ENCODE data around the gene DNAI1. TPM values are rescaled to one million over a fixed set of nuclear protein-coding genes. Genes with fewer than 3 reads are reported as not detected.
"Not testable (repeated sequence)": the region's sequence is repeated elsewhere in the genome, so short reads cannot be mapped to it uniquely, and the experiment has no call there.

Gene DNAI1
- total RNA-seq, 1 experiment from 2014 or later, result 0.52 TPM

DNA sequence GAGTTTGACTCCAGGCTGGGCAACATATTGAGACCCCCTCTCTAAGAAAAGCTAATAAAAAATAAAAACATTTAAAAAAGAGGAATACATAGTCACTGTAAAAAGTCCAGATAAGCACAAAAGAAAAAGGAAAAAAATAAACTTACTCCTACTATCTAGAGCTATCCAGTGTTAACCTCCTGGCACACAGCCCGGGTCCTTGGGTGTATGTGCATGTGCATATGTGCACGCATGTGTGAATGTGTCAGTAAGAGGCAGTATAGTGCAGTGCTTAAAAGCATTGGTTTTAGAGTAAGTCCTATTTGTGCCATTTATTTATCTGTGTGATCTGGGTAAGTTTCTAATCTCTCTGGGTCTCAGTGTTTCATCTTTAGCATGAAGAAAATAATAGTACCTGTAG, 26.9 kb upstream of the DNAI1 start:
- no TSS peak for BruUV-seq (replicated peaks)
- no peaks in the 10 kb centered on the region for H3K4me1 Mint-ChIP-seq (ENCODE audit: low read depth, unreplicated experiment)
- no peaks in the 10 kb centered on the region for H3K9me3 ChIP-seq
- H3K27ac Mint-ChIP-seq (ENCODE audit: unreplicated experiment), result no peak overlapping the region
- H3K4me3 Mint-ChIP-seq (ENCODE audit: unreplicated experiment), result no peak overlapping the region
- TF ChIP-seq, protein P1, sequence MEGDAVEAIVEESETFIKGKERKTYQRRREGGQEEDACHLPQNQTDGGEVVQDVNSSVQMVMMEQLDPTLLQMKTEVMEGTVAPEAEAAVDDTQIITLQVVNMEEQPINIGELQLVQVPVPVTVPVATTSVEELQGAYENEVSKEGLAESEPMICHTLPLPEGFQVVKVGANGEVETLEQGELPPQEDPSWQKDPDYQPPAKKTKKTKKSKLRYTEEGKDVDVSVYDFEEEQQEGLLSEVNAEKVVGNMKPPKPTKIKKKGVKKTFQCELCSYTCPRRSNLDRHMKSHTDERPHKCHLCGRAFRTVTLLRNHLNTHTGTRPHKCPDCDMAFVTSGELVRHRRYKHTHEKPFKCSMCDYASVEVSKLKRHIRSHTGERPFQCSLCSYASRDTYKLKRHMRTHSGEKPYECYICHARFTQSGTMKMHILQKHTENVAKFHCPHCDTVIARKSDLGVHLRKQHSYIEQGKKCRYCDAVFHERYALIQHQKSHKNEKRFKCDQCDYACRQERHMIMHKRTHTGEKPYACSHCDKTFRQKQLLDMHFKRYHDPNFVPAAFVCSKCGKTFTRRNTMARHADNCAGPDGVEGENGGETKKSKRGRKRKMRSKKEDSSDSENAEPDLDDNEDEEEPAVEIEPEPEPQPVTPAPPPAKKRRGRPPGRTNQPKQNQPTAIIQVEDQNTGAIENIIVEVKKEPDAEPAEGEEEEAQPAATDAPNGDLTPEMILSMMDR (IDR thresholded peaks at IDR 0.05; ENCODE audit: insufficient read depth in 1 of 2, low read depth in 1 of 2, low read length in 1 of 2, severe bottlenecking in 1 of 2, unreplicated experiment in 1 of 2), result no peak
- H3K36me3 ChIP-seq (ENCODE audit: control insufficient read depth, insufficient read depth, low read length), result no peaks in the 10 kb centered on the region
- no peak overlapping the region for H3K4me3 ChIP-seq (ENCODE audit: low read depth, low read length)
- H3K9me3 Mint-ChIP-seq (ENCODE audit: unreplicated experiment), result no peaks in the 10 kb centered on the region
- ChIA-PET POLR2A (no interaction called here), CTCF (interaction anchor here (1.0 to 1.4 kb wide), 2 partner anchors 28 to 160 kb away, joined by 3 to 4 read pairs; no protein-coding TSS in a partner anchor)
- H3K27me3 Mint-ChIP-seq (ENCODE audit: insufficient read depth, unreplicated experiment), result no peaks in the 10 kb centered on the region
- no peaks in the 10 kb centered on the region for H3K4me1 ChIP-seq
- DNase-seq, result no peak
- intact Hi-C loops (cut with micrococcal nuclease; ENCODE audit: unreplicated experiment), result no loop called here
- H3K36me3 Mint-ChIP-seq (ENCODE audit: insufficient read depth, unreplicated experiment), result no peaks in the 10 kb centered on the region
- H3K27me3 ChIP-seq (replicated peaks; ENCODE audit: control insufficient read depth, insufficient read depth, low read length), result no peaks in the 10 kb centered on the region

DNA sequence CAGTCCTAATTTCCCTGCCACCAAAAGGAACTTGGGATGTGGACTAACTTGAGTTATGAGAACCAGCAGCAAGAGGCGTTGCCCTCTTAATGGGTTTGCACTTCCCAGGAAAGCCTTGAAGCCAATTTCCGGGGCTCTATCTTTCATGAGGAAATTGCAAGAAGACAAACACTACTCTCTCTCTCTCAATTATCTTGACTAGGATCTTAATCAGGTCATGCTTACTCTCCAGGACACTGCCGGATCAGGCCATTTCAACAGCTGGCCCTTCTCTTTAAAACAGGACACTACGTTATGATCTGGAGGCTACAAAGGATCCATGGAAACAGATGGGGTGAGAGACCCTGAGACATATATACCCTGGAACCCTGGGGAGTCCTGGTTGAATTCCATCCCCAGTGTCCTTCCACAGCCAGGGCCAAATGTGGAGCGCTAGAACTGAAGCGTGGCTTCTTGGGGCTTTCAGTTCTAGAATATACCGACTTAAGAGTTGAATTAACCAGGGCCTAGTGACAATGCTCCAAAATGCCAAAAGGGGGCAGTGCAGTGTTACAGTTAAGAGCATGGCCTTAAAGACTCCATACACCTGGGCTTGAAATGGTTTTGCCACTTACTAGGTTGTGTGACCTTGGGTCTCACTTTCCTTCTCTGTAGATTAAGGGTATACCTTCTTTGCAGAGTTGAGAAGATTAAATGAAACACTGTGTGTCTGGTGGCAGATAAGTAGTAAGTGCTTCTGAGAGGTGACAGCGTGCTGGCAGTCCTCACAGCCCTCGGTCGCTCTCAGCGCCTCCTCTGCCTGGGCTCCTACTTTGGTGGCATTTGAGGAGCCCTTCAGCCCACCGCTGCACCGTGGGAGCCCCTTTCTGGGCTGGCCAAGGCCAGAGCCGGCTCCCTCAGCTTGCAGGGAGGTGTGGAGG, 21.3 kb upstream of the DNAI1 start:
- DNase-seq, result peak; percentile 54 to 65
- intact Hi-C loops (cut with micrococcal nuclease; ENCODE audit: unreplicated experiment), result loop anchor here (1.0 kb wide), 4 partner anchors 63 to 166 kb away; no protein-coding TSS in a partner anchor
- Mint-ChIP-seq H3K9me3 (ENCODE audit: unreplicated experiment) (no peaks in the 10 kb centered on the region), H3K36me3 (ENCODE audit: insufficient read depth, unreplicated experiment) (no peaks in the 10 kb centered on the region), H3K4me1 (ENCODE audit: low read depth, unreplicated experiment) (no peaks in the 10 kb centered on the region), H3K4me3 (ENCODE audit: unreplicated experiment) (no peak overlapping the region), H3K27ac (ENCODE audit: unreplicated experiment) (no peak overlapping the region), H3K27me3 (ENCODE audit: insufficient read depth, unreplicated experiment) (no peaks in the 10 kb centered on the region)
- POLR2A ChIA-PET, result no interaction called here
- no peaks in the 10 kb centered on the region for H3K27me3 ChIP-seq (replicated peaks; ENCODE audit: control insufficient read depth, insufficient read depth, low read length)
- no peaks in the 10 kb centered on the region for H3K36me3 ChIP-seq (ENCODE audit: control insufficient read depth, insufficient read depth, low read length)
- H3K4me1 ChIP-seq, result no peaks in the 10 kb centered on the region
- TF ChIP-seq, protein P1 (IDR thresholded peaks at IDR 0.05; ENCODE audit: insufficient read depth in 1 of 2, low read depth in 1 of 2, low read length in 1 of 2, severe bottlenecking in 1 of 2, unreplicated experiment in 1 of 2), result peak; percentile 67 to 69
- no TSS peak for BruUV-seq (replicated peaks)
- H3K9me3 ChIP-seq, result no peaks in the 10 kb centered on the region
- CTCF ChIA-PET, result interaction anchor here (1.1 kb wide), 1 partner anchor 154 kb away, joined by 3 read pairs; no protein-coding TSS in a partner anchor
- no peak overlapping the region for H3K4me3 ChIP-seq (ENCODE audit: low read depth, low read length)

DNA sequence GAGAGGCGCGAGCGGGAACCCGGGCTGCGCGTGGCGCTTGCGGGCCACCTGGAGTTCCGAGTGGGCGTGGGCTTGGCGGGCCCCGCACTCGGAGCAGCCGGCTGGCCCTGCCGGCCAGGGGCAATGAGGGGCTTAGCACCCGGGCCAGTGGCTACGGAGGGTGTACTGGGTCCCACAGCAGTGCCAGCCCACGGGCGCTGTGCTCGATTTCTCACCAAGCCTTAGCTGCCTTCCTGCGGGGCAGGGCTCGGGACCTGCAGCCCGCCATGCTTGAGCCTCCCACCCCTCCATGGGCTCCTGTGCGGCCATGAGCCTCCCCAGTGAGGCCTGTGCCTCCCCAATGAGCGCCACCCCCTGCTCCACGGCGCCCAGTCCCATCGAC, 20.7 kb upstream of the DNAI1 start:
- H3K27me3 ChIP-seq (replicated peaks; ENCODE audit: control insufficient read depth, insufficient read depth, low read length); POLR2A ChIA-PET; H3K4me1 Mint-ChIP-seq (ENCODE audit: low read depth, unreplicated experiment); CTCF ChIA-PET; H3K36me3 ChIP-seq (ENCODE audit: control insufficient read depth, insufficient read depth, low read length); H3K9me3 ChIP-seq; BruUV-seq (replicated peaks); H3K27me3 Mint-ChIP-seq (ENCODE audit: insufficient read depth, unreplicated experiment); H3K4me3 Mint-ChIP-seq (ENCODE audit: unreplicated experiment); H3K27ac Mint-ChIP-seq (ENCODE audit: unreplicated experiment); H3K4me1 ChIP-seq; H3K4me3 ChIP-seq (ENCODE audit: low read depth, low read length); H3K9me3 Mint-ChIP-seq (ENCODE audit: unreplicated experiment); H3K36me3 Mint-ChIP-seq (ENCODE audit: insufficient read depth, unreplicated experiment); DNase-seq: not testable (repeated sequence)
- intact Hi-C loops (cut with micrococcal nuclease; ENCODE audit: unreplicated experiment), result loop anchor here (1.0 kb wide), 4 partner anchors 62 to 165 kb away; no protein-coding TSS in a partner anchor

DNA sequence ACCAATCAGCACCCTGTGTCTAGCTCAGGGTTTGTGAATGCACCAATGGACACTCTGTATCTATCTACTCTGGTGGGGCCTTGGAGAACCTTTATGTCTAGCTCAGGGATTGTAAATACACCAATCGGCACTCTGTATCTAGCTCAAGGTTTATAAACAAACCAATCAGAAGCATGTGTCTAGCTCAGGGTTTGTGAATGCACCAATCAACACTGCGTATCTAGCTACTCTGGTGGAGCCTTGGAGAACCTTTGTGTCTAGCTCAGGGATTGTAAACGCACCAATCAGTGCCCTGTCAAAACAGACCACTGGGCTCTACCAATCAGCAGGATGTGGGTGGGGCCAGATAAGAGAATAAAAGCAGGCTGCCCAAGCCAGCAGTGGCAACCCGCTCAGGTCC, 20.1 kb upstream of the DNAI1 start:
- H3K4me3 ChIP-seq (ENCODE audit: low read depth, low read length); H3K9me3 ChIP-seq; intact Hi-C loops (cut with micrococcal nuclease; ENCODE audit: unreplicated experiment); POLR2A ChIA-PET; H3K27me3 Mint-ChIP-seq (ENCODE audit: insufficient read depth, unreplicated experiment); H3K36me3 ChIP-seq (ENCODE audit: control insufficient read depth, insufficient read depth, low read length); H3K9me3 Mint-ChIP-seq (ENCODE audit: unreplicated experiment); H3K27me3 ChIP-seq (replicated peaks; ENCODE audit: control insufficient read depth, insufficient read depth, low read length); DNase-seq; H3K36me3 Mint-ChIP-seq (ENCODE audit: insufficient read depth, unreplicated experiment); H3K4me3 Mint-ChIP-seq (ENCODE audit: unreplicated experiment); BruUV-seq (replicated peaks); H3K27ac Mint-ChIP-seq (ENCODE audit: unreplicated experiment); H3K4me1 Mint-ChIP-seq (ENCODE audit: low read depth, unreplicated experiment); H3K4me1 ChIP-seq: not testable (repeated sequence)
- CTCF ChIA-PET, result interaction anchor here (1.0 to 1.3 kb wide), 2 partner anchors 62 to 165 kb away, joined by 3 read pairs; no protein-coding TSS in a partner anchor

Measured in Caco-2 (cell line).